Measurements from ENCODE around the gene CARHSP1.

DNA sequence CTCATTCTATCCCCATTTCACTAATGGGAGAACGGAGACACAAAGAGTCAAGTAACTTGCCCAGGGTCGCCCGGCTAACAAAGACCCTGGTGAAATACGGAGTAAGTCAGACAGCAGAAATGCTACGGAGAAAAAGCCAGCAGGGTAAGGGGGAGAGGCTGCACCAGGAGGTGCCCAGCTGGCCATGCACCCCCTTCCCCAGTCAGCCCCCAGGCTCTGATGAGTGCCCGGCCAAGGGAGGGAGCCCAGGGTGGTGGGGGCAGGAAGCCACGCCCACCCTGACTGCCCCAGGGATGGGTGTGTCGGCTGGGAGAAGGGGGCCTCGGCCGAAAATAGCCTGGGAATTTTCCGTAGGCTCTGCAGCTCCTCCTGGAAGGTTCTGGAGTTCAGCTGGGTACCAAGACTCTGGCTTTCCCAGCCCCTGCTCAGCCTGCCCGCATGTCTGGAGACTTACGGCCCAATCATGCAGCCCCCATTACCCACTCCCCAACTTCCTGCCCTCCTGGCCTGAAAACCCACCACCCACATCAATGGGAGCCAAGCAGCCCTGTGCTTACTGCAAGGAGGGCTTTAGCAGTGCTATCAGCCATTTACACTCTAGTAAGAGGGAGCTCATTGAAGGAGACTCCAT is 4.2 kb downstream of the CARHSP1 start:
- no peak for TF ChIP-seq POLR2AphosphoS5 (IDR thresholded peaks at IDR 0.05)
- TF ChIP-seq POLR2A (IDR thresholded peaks at IDR 0.05): no peak

All from prostate gland (tissue), 1 donor.